ENCODE measurements around the gene NOL4L.

NOL4L gene

DNA sequence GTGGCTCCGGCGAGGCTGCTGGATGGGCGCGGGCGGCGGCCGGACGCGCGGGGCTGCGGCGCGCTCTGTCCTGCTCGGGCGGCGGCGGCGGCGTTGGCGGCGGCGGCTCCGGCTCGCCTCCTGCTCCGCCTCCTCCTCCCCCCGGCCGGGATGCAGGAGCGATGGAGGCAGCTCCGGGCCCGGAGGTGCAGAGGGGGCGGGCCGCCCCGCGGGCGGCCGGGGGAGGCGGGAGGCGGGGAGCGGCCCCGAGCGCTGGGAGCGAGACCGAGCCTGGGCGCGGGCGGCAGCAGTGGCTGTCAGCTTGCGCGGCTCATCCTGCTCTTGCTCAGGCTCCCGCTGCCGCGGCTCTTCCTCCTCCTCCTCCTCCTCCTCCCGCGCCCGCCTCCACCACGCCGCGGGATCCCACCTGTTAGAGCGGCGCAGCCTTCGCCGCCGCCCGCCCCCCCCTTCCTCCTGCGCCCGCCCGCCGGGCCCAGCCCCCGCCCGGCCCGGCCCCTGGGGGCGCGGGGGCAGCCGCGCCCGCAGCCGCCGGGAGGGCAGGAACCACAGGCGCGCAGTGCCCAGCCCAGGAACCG is at the start of gene NOL4L:
TSS of gene NOL4L (minus strand) at position 323 of the 575 bp plus-strand sequence. CDS start 443 bp downstream, outside the sequence.
- peak; percentile 30 for DNase-seq

- DNase-seq, result no peak
Observed at GRCh38 chr20:32634041-32634805, 49.1 kb upstream of the NOL4L start.

DNA sequence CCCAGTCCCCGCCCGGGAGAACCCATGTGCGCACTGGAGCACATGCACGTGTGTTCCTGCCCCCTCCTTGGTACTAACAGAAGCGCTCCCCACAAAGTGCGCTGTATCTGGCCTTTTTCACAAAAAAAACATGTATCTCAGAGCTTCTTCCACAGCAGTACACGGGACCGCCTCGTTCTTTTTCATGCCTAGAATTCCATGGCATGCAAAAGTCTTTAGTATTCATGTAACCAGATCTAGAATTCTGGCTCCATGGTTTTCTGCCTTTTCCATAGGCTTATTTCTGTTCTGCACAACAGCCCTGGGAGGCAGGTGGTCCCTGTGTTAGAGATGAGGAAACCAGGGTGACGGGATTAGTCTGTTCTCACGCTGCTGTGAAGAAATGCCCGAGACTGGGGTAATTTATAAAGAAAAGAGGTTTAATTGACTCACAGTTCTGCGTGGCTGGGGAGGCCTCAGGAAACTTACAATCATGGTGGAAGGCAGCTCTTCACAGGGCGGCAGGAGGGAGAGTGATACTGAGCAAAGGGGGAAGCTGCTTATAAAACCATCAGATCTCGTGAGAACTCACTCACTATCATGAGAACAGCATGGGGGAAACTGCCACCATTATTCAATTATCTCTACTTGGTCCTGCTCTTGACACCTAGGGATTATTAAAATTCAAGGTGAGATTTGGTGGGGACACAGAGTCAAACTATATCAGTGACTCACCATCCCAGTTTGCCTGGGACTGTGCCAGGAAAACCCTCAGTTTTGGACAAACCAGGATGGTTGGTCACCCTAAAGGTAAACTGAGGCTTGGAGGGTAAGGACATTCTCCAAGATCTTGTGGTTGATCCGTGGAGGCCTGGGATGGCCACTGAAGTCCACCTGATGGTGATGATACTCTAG is 47.6 kb upstream of the NOL4L start:
- DNase-seq, result no peak

DNA sequence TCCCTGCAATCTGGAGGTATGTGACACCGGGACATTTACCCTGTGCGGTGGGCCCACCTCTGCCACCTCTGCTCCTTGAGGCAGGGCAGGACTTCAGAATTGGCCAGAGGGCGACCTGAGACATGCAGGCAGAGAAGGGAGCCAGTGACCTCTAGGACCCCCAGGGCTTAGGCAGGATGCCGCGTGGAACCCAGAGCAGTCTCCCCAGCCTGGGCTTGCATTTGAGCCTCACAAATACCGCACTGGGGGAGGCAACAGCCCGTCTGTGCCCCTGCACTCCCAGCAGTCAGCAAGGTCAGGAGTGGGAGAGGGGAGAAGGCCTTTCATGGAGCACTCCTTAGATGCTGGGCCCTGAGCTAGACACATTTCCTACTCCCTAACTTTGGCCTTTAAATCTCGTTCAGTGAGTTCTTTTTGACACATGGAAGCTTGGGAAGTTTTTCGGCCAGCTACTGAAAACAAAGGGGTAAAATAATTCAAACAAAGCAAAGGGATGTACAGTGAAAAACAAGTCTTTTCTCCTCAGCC is 46.9 kb upstream of the NOL4L start:
- no peak for DNase-seq

- no peak for DNase-seq
Observed at GRCh38 chr20:32629813-32630212, 44.7 kb upstream of the NOL4L start.

DNA sequence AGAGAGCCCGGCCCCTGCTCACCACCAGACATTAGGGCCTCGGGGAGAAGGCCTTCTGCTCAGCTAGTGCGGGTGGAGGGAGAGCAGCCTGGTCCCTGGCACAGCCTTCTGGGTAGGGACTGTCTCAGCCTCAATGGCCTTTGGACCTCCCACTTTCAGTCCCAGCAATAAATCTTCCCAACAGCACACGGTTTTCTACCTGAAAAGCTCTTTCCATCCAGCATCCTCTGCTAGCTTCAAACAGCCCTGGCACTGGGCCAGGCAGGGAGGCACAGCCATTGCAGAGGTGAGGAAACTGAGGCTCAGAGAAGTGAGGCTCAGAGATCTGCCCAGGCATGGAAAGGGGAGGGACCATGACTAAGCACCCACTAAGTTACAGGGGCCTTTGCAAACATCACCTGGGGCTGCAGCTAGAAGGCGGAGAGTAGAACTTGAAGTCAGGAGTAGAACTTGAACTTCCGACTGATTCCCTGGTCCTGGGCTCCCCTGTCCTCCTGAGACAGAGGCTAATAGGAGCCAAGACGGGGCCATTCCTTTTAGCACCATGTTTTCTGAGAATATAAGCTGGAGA is 43.9 kb upstream of the NOL4L start:
- no peak for DNase-seq

DNA sequence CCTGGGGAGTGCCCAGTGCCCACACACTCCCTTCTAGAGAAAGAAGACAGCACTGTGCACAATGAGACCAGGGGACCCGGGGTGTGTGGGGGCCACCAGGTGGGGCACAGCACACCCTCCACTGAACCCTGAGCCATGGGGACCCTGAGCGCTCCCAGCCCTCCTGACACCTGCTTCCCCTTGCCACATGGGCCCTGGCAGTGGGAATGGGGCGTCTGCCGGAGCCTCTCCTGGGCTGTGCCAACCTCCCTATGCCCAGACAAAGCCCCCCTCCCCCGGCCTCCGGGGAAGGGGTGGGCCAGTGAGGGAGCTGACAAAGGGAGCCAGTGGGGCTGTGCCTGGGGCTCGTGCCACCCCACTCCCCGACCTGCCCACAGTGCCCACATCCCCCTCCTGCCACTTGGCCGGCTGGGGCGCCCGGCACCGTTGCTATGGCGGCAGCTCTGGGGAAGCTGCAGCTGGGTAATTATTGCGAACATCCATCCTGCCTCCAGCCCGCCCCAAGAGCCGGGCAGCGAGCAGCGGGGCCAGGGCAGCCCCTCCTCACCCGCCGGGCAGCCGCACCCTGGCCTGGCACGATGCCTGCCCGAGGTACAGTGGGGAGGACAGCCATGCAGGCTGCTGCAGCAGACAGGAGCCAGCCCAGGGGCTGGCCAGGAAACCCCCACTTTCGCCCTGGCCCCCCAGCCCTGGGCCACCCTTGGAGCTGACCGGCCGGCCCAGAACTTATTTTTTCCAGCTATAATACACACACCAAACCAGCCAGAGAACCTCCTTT is 41.9 kb upstream of the NOL4L start:
- DNase-seq, result no peak

DNA sequence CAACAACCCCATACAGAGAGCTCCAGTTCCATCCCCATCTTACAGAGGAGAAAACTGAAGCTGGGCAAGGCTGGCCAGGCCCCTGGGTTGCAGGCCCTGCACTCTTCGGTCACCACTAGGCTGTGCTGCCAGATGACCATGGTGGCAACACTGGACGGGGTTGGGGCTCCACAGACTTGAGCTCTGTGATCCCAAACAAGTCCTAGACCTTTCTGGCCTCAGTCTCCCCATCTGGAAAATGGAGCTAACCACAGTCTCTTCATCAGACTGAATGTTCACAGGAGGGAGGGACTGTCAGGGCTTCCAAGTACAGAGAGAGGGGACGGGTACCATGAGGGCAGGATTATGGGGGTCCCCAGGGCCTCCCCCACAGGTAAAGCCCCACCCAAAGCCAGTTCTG is 41.3 kb upstream of the NOL4L start:
- no peak for DNase-seq

GRCh38 chr20:32625996-32626395 is 40.9 kb upstream of the NOL4L start:
- no peak for DNase-seq

DNA sequence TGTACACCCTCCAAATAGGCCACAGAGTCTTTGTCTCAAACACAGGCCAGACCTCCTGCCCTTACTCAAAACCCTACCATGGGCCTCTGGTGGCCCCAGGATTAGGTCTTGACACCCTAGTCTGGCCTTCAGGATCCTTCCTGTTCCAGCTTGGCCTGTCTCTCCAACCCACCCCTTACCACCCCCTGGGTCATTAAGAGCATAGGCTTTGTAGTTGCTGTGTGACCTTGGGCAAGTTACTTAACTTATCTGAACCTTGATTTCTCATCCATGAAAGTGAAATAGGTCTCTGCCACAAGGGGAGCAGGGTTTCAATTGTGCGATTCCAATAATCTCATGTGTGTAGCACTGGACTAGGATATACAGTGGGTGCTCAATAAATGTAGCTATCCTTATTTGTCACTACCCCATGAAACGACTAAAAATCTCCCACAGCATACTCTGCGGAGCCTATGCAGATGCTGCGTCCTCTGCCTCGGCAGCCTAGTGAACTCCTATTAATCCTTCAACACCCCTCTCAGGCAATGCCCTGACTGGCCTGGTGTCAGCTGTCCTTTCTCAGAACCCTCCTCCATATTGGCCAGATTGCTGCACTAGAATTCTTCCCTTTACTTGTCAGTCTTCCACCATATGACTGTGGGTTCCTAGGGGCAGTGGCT is 39.7 kb upstream of the NOL4L start:
- DNase-seq, result no peak

GRCh38 chr20:32623667-32624157 is 38.6 kb upstream of the NOL4L start:
- no peak for DNase-seq

- DNase-seq, result no peak
Observed at GRCh38 chr20:32622585-32623468, 37.7 kb upstream of the NOL4L start.

DNA sequence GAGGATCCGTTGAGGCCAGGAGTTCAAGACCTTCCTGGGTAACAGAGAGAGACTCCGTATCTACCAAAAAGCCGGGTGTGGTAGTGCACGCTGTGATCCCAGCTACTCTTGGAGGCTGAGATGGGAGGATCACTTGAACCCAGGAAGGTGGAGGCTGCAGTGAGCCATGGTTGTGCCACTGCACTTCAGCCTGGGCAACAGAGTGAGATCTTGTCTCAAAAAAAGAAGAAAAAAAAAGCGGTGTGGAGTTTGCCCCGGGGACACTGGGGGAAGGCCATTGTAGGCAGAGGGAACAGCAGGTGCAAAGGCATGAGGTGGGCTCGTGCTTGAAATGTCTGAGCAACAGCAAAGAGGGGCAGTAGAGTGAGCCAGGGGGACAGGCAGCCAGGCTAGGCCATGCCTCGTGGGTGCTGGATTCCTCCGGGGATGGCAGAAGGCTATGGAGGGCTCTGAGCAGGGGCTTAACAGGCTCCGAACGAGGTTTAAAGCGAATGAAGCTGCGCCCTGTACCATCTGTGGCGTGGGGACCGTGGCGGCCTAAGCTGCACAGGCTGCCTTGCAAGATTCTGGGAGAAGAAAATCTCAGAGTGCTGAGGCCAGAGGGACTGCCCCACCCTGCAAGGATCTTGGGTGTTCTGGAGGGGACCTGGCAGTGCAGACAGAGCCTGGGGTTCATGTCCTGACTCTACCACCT is 36.9 kb upstream of the NOL4L start:
- no peak for DNase-seq

DNA sequence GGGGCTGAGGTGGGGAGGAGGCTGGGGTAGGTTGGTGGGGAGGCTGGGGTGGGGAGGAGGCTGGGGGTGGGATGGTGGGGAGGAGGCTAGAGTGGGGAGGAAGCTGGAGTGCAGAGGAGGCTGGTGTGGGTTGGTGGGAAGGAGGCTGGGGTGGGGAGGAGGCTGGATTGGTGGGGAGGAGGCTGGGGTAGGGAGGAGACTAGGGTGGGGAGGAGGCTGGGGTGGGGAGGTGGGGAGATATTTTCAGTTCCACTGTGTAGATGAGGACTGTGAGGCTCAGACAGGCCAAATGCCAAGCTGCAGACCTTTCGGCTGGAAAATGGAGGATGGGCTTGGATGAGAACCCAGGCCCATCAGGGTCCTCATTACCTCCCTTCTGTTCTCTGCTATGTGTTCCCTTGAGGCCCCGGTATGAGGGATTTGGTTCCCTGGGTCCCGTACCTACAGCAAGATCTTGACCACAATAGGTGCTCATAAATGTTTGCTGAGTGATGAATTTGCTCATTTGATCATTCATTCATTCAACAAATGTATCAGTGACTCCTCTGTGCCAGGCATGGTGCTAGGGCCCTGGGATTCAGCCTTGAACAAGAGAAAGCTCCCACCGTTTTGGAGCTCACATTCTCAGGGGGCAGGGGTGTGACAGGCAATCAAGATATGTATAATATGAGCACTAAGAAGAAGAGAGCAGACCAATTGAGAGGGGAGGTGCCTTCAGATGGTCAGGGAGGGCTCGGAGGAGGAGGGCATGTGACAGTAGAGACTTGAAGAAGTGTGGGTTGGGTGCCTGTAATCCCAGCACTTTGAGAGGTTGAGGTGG is 36.1 kb upstream of the NOL4L start:
- DNase-seq, result no peak

GRCh38 chr20:32619586-32619985 is 34.5 kb upstream of the NOL4L start:
- DNase-seq, result no peak

- DNase-seq, result no peak
Observed at GRCh38 chr20:32614772-32615171, 29.6 kb upstream of the NOL4L start.

DNA sequence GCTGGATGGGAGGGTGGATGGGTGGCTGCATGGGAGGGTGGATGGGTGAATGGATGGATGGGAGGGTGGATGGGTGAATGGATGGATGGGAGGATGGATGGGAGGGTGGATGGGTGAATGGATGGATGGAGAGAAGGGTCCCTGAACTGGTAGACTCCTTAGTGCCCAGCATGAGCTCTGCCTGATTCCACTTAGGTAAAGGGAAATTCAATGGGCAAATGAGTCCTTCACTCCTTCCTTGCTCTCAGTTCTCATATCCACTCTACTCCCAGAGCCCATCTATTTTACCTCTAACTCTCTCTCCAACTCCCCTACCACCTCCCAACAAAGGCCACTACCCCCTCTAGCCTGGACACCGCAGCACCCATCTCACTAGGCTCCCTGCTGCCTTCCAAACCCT is 29.2 kb upstream of the NOL4L start:
- DNase-seq, result no peak

DNA sequence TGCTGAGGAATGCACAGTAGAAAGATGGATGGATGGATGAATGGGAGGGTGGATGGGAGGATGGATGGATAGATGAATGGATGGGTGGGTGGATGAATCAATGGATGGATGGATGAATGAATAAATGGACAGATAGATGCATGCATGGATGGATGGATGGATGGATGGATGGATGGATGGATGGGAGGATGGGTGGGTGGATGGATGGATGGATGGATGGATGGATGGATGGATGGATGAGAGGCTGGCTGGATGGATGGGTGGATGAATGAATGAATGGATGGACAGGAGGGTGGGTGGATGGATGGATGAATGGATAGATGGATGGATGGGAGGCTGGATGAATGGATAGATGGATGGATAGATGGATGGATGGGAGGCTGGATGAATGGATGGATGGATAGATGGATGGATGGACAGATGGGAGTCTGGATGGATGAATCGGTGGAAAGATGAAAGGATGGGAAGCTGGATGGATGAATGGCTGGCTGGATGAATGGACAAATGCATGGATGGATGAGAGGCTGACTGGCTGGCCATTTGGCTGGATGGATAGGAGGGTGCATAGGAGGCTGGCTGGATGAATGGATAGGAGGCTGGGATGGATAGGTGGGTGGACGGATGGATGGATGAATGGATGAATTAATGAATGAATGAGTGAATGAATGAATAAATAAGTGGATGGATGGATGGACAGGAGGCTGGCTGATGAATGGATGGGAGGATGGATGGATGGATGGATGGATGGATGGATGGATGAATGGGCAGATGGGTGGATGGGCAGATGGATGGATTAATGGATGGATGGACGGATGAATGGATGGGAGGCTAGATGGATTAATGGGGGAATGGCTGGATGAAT is 28.3 kb upstream of the NOL4L start:
- DNase-seq, result no peak
